Natural killer cell (primary cell): ENCODE results near the gene ACTRT2. TPM values are rescaled to one million over a fixed set of nuclear protein-coding genes. Genes with fewer than 3 reads are reported as not detected.

Source experiments
- ATAC-seq, 3 donors: fragments of 150-1000 bp in 2 of 3; fragments of 200-7000 bp in 1 of 3; cut with Tn5 transposase; 1 replicate in 1 of 3; 2 replicates in 2 of 3; pipeline ENCODE4 v1.10.0; 2021; ENCODE audit warnings: mild to moderate bottlenecking in 2 of 3, moderate library complexity in 2 of 3
- DNase-seq, 2 donors: peaks; one replicate each; pipeline versions ENCODE4 v3.0.0 to v3.0.0-alpha.2; 2013 to 2021; ENCODE audit warnings: mixed read lengths in 1 of 2
- H3K27ac ChIP-seq: one replicate; pipeline ENCODE4 v1.5.1; 2013; ENCODE audit warnings: mild to moderate bottlenecking, low read length
- H3K27me3 ChIP-seq: one replicate; pipeline ENCODE4 v1.6.1; 2013; ENCODE audit warnings: low read length; ENCODE audit not compliant: control insufficient read depth, insufficient read depth
- H3K36me3 ChIP-seq: one replicate; pipeline ENCODE4 v1.6.1; 2013; ENCODE audit warnings: low read length; ENCODE audit not compliant: control insufficient read depth, insufficient read depth
- H3K4me1 ChIP-seq: one replicate; pipeline ENCODE4 v1.6.1; 2013; ENCODE audit warnings: low read length; ENCODE audit not compliant: control insufficient read depth, insufficient read depth
- H3K4me3 ChIP-seq: one replicate; pipeline ENCODE4 v1.5.1; 2013; ENCODE audit warnings: low read length
- H3K9me3 ChIP-seq: one replicate; pipeline ENCODE4 v1.6.1; 2013; ENCODE audit warnings: low read length; ENCODE audit not compliant: control insufficient read depth, insufficient read depth
- H3K27ac Mint-ChIP-seq, 2 donors: one replicate each; pipeline ENCODE4 v1.8.0; 2022; ENCODE audit warnings: mild to moderate bottlenecking in 2 of 2, mixed read lengths in 2 of 2, moderate library complexity in 1 of 2
- H3K27me3 Mint-ChIP-seq, 2 donors: one replicate each; pipeline ENCODE4 v1.8.0; 2022; ENCODE audit warnings: low read depth in 2 of 2, mixed read lengths in 2 of 2
- H3K36me3 Mint-ChIP-seq: one replicate; pipeline ENCODE4 v1.8.0; 2022; ENCODE audit warnings: mixed read lengths
- H3K4me1 Mint-ChIP-seq, 2 donors: one replicate each; pipeline ENCODE4 v1.8.0; 2022; ENCODE audit warnings: mixed read lengths in 2 of 2
- H3K4me3 Mint-ChIP-seq: one replicate; pipeline ENCODE4 v1.8.0; 2022; ENCODE audit warnings: mild to moderate bottlenecking, moderate library complexity, mixed read lengths
- H3K9me3 Mint-ChIP-seq, 2 donors: one replicate each; pipeline ENCODE4 v1.8.0; 2022; ENCODE audit warnings: mixed read lengths in 2 of 2
- WGBS: methylation state at CpG from one replicate; pipeline ENCODE4 v1.1.7; 2013; ENCODE audit warnings: missing lambda C conversion rate; ENCODE audit not compliant: insufficient coverage; 5-methylcytosine and 5-hydroxymethylcytosine counted together
- intact Hi-C: fragments of 100-400 bp; cut with micrococcal nuclease; formaldehyde crosslinking; loops from one replicate; pipeline ENCODE4 v1.14.2; 2022
- total RNA-seq, 4 donors: library from RNA; stranded (reverse); fragments of 120-200 nt in 1 of 4; gene quantifications; one replicate each; pipeline versions ENCODE4 v1.2.3 to v1.2.4, GENCODE V29; 2013 to 2022
- TF ChIP-seq, protein P1 (sequence below): fragments of 200-600 bp; IDR thresholded peaks from one replicate; pipeline ENCODE4 v1.8.0; 2022; ENCODE audit warnings: antibody characterized with exemption

Gene ACTRT2
- total RNA-seq, 3 donors from 2014 or later (not counting 1 experiment from before 2014, with no cell fraction given) = not detected

GRCh38 chr1:2984399-2985061 is 36.7 kb upstream of the ACTRT2 start:
- peaks cover 0 to 7% of the 10 kb centered on the region in 2 donors for H3K27me3 Mint-ChIP-seq
- Histone ChIP-seq H3K4me3 (no peak overlapping the region), H3K27me3 (no peaks in the 10 kb centered on the region), H3K4me1 (no peaks in the 10 kb centered on the region), H3K9me3 (no peaks in the 10 kb centered on the region), H3K36me3 (no peaks in the 10 kb centered on the region), H3K27ac (no peak overlapping the region)
- no peak overlapping the region for H3K4me3 Mint-ChIP-seq
- no peak overlapping the region for H3K27ac Mint-ChIP-seq
- H3K36me3 Mint-ChIP-seq = no peaks in the 10 kb centered on the region
- 91% methylated on average over 12 of the region's 12 CpGs for WGBS
- ATAC-seq (no peak), DNase-seq (peak in 1 of 2 donors; percentile 7)
- no peaks in the 10 kb centered on the region for H3K4me1 Mint-ChIP-seq
- intact Hi-C loops = no loop called here
- peaks cover 0 to 4% of the 10 kb centered on the region in 2 donors for H3K9me3 Mint-ChIP-seq
- TF ChIP-seq, protein P1, sequence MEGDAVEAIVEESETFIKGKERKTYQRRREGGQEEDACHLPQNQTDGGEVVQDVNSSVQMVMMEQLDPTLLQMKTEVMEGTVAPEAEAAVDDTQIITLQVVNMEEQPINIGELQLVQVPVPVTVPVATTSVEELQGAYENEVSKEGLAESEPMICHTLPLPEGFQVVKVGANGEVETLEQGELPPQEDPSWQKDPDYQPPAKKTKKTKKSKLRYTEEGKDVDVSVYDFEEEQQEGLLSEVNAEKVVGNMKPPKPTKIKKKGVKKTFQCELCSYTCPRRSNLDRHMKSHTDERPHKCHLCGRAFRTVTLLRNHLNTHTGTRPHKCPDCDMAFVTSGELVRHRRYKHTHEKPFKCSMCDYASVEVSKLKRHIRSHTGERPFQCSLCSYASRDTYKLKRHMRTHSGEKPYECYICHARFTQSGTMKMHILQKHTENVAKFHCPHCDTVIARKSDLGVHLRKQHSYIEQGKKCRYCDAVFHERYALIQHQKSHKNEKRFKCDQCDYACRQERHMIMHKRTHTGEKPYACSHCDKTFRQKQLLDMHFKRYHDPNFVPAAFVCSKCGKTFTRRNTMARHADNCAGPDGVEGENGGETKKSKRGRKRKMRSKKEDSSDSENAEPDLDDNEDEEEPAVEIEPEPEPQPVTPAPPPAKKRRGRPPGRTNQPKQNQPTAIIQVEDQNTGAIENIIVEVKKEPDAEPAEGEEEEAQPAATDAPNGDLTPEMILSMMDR = no peak

DNA sequence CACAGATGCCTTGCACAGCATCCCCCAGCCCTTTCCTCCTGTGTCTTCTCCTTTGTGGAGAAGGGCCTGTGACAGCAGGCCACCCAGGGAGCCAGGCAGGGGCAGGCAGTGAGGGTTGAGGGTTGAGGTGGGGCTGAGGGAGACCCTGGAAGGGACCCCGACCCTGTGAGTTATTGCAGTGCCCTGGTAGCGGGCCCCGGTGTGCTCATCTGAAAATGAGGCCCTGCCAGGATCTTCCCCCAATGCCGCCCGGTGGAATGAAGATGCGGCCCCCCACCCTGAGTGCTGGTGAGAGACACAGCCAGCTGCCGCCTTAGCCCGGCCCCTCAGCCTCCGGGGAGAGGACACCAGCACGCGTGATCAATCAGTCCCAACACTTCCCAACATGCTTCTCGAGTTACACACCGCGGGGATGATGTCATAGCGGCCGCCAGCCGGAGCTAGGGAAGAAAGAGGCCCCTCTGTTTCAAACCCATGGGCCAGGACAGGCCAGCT is 36.2 kb upstream of the ACTRT2 start:
- intact Hi-C loops = no loop called here
- Histone ChIP-seq H3K4me3 (no peak overlapping the region), H3K27ac (no peak overlapping the region), H3K4me1 (no peaks in the 10 kb centered on the region), H3K9me3 (no peaks in the 10 kb centered on the region), H3K27me3 (no peaks in the 10 kb centered on the region), H3K36me3 (no peaks in the 10 kb centered on the region)
- 89% methylated on average over 17 of the region's 17 CpGs for WGBS
- Mint-ChIP-seq H3K36me3 (no peaks in the 10 kb centered on the region), H3K4me1 (no peaks in the 10 kb centered on the region), H3K27ac (no peak overlapping the region), H3K27me3 (peaks cover 0 to 7% of the 10 kb centered on the region in 2 donors), H3K9me3 (peaks cover 0 to 4% of the 10 kb centered on the region in 2 donors), H3K4me3 (no peak overlapping the region)
- DNase-seq = peak in 1 of 2 donors; percentile 7
- TF ChIP-seq, protein P1 = no peak
- no peak for ATAC-seq

DNA sequence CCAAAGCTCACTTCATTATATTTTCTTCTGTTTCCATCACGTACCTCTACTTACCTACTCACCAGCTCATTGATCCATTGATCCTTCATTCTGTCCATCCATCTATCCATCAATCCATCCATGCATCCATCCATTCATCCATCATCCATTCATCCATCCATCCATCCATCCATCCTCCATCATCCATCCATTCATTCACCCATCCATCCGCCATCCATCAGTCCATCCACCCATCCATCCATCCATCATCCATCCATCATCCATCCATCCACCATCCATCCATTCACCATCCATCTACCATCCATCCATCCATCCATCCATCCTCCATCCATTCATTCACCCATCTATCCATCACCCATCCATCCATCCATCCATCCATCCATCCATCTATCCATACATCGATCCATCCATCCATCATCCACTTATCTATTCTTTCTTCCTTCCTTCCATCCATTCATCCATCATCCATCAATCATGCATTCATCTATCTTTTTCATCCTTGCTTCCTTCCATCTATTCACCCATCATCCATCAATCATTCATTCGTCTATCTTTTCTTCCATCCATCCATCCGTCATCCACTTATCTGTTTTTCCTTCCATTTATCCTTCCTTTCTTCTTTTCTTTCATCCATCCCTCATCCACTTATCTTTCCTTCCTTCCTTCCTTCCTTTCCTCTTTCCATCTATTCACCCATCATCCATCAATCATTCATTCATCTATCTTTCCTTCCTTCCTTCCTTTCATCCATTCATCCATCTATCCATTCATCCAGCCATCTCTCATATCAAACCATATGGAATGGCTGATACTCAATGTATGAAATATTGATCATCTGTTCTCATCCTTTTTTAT is 35.3 kb upstream of the ACTRT2 start:
- Mint-ChIP-seq H3K27me3 (peaks cover 0 to 7% of the 10 kb centered on the region in 2 donors), H3K36me3 (no peaks in the 10 kb centered on the region), H3K27ac (no peak overlapping the region), H3K4me3 (no peak overlapping the region), H3K9me3 (peaks cover 0 to 4% of the 10 kb centered on the region in 2 donors), H3K4me1 (no peaks in the 10 kb centered on the region)
- TF ChIP-seq, protein P1 = no peak
- WGBS = 89% methylated on average over 5 of the region's 5 CpGs
- intact Hi-C loops = no loop called here
- DNase-seq (no peak), ATAC-seq (no peak)
- H3K9me3 ChIP-seq = no peaks in the 10 kb centered on the region
- no peaks in the 10 kb centered on the region for H3K27me3 ChIP-seq
- no peaks in the 10 kb centered on the region for H3K4me1 ChIP-seq
- H3K36me3 ChIP-seq = no peaks in the 10 kb centered on the region
- H3K4me3 ChIP-seq = no peak overlapping the region
- no peak overlapping the region for H3K27ac ChIP-seq
